SU-DHL-6 (cell line): Measurements from ENCODE around the gene CNOT8.

ENCODE experiments used
- CTCF ChIP-seq: fragments of 200-600 bp; sonication (generic); IDR thresholded peaks from one replicate; pipeline ENCODE4 v1.5.1; 2017; ENCODE audit warnings: antibody characterized with exemption, mild to moderate bottlenecking, low read length, moderate library complexity; ENCODE audit not compliant: insufficient read depth, poor library complexity, severe bottlenecking
- EZH2phosphoT487 ChIP-seq: fragments of 200-600 bp; sonication (generic), shearing (Covaris generic); conservative IDR thresholded peaks from 2 replicates; pipeline ENCODE4 v1.6.1; 2018; ENCODE audit warnings: mild to moderate bottlenecking, antibody characterized with exemption, low read length, moderate library complexity, mixed read lengths

DNA sequence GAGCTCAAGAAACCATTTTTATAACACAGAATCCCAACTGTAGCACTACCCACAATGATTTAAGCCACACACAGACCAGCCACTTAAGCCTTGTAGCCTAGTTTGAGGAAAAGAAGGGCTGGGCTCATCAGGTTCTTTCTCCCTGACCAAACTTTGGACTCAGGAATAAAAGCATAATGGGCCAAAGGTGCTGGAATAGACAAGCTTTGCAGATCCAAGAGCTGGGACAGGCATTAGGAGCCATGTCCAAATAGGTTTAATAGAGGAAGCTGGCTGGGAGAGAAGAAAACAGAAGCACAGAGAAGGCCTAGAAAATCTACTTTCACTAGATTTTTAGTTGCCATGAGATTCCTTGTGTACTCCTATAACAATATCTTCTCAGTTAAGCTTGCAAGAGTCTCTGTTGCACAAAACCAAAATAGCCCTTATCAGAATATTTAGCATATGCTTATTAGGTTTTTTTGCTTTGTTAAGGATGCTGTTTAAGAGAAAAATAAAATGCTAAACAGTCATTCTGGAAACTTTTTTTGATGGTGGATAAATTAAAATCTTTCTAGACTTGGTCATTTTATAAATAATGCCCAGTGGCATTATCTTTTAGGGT lies 38.2 kb downstream of the CNOT8 start:
- TF ChIP-seq CTCF, result no peak
- TF ChIP-seq EZH2phosphoT487, result no peak
